Fibroblast of pulmonary artery (primary cell): ENCODE measurements around the gene ST8SIA1.

Experiments
- DNase-seq: peaks from one replicate; pipeline ENCODE4 v3.0.0-alpha.2; 2010; ENCODE audit warnings: low read depth
- H3K4me3 ChIP-seq: replicated peaks from 2 replicates; pipeline ENCODE4 v1.5.1; 2011; ENCODE audit warnings: low read depth, mild to moderate bottlenecking, control low read depth, low read length, moderate library complexity
- TF ChIP-seq, protein P1 (sequence below): IDR thresholded peaks from 2 replicates; pipeline ENCODE4 v1.5.1; 2011; ENCODE audit warnings: mild to moderate bottlenecking, control low read depth, low read length, inconsistent platforms; ENCODE audit errors: missing control alignments

Gene ST8SIA1

DNA sequence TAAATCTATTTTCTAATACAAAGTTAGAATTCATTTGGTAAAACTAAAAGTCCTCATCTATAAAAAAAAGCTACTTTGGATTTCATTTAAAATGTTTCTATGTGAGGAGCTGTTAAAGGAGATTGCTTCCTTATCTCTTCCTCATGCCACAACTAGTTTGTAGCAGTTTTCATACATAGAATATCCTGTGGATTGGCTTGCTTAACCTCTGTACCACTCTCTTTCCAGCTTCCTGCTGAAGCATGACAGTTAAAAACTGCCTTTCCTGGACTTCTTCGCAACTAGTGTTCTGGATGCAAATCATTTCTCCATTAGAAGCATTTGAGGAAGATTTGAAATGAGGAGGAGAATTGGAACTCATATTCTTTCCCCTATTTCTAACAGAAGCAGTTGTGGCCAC is 49.6 kb downstream of the ST8SIA1 start:
- TF ChIP-seq, protein P1, sequence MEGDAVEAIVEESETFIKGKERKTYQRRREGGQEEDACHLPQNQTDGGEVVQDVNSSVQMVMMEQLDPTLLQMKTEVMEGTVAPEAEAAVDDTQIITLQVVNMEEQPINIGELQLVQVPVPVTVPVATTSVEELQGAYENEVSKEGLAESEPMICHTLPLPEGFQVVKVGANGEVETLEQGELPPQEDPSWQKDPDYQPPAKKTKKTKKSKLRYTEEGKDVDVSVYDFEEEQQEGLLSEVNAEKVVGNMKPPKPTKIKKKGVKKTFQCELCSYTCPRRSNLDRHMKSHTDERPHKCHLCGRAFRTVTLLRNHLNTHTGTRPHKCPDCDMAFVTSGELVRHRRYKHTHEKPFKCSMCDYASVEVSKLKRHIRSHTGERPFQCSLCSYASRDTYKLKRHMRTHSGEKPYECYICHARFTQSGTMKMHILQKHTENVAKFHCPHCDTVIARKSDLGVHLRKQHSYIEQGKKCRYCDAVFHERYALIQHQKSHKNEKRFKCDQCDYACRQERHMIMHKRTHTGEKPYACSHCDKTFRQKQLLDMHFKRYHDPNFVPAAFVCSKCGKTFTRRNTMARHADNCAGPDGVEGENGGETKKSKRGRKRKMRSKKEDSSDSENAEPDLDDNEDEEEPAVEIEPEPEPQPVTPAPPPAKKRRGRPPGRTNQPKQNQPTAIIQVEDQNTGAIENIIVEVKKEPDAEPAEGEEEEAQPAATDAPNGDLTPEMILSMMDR: no peak
- H3K4me3 ChIP-seq: no peak overlapping the region
- peak; percentile 44 for DNase-seq

GRCh38 chr12:22283508-22283907 is 51.0 kb downstream of the ST8SIA1 start:
- H3K4me3 ChIP-seq: no peak overlapping the region
- DNase-seq: no peak
- TF ChIP-seq, protein P1: peak; percentile 6

DNA sequence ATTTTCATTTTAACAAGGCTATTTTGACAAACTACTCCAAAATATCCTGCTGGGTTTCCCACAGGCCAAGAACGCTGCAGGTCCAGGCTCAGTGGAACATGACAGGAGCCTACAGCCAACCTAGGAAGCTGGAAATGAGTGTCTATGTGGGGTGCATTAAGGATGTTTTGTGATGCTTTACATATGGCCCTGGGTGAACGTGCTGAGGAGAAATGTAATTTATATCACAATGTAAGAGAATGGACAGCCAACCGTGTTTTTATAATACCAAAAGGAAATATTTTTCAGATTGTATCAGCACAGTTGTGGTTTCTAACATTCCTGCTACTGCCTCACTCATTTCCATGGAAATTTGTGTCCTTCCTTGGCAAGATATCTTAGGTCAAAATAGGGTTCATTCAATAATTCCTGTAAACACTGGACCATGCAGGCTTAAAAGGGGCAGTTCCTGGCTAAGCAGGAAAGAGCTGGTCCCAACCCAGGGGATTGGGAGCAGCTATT is 51.5 kb downstream of the ST8SIA1 start:
- peak; percentile 92 for DNase-seq
- H3K4me3 ChIP-seq: no peak overlapping the region
- TF ChIP-seq, protein P1: no peak

GRCh38 chr12:22282283-22282682 is 52.2 kb downstream of the ST8SIA1 start:
- H3K4me3 ChIP-seq: peak overlapping the region; percentile 21
- peak; percentile 86 for DNase-seq
- TF ChIP-seq, protein P1: no peak

DNA sequence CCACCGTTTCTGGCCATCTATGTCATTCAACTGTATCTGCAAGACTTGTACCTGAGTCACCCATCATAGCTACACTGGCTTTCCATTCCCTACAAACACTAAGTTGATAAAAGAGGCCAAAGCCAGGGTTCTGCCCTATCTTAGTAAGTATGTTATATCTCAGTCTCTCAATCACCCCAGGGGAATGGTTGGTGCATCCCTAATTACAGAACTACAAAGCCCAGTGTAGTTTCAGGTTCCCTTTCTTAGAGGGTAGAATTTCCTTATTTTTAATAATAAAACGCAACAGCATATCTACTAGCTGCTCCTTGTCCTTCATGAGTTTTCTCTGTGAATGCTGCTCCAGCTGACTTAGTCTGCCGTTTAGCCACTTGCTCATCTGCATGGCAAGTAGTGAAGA is 57.6 kb downstream of the ST8SIA1 start:
- H3K4me3 ChIP-seq: no peak overlapping the region
- no peak for DNase-seq
- TF ChIP-seq, protein P1: no peak

GRCh38 chr12:22276313-22276712 is 58.2 kb downstream of the ST8SIA1 start:
- TF ChIP-seq, protein P1: no peak
- H3K4me3 ChIP-seq: peak overlapping the region; percentile 4
- no peak for DNase-seq

DNA sequence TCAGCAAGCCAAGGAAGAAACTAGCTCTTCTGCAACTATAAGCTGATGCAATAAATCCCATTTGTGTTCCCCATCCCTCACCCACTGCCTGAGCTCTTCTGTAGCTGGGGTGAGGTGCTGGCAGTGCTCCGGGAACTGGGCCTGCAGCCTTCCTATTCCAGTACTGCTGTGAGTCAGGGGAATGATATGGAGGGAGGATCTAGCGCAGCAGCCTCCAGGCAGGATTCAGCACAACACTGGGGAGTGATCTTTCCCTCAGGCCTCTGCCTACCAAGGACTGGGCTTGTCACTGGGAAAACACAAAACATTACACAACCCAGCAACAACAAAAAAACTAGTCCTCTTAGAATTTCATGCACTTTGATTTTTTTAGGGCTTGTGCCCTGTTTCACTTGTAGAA is 58.7 kb downstream of the ST8SIA1 start:
- H3K4me3 ChIP-seq: no peak overlapping the region
- DNase-seq: peak; percentile 100
- TF ChIP-seq, protein P1: no peak
